H9 (cell line): ENCODE measurements around the gene BEND5. TPM values are rescaled to one million over a fixed set of nuclear protein-coding genes. Genes with fewer than 3 reads are reported as not detected.

Experiments used
- DNase-seq: peaks from one replicate; pipeline ENCODE4 v3.0.0-alpha.2; 2017
- H2AFZ ChIP-seq: one replicate; pipeline ENCODE4 v1.6.1; 2013; ENCODE audit warnings: mild to moderate bottlenecking, low read length, control low read depth, moderate library complexity
- H2AK5ac ChIP-seq: 2 replicates; pipeline ENCODE4 v1.6.1; 2013; ENCODE audit warnings: low read length, control low read depth, mixed read lengths; ENCODE audit not compliant: insufficient read length
- H2BK120ac ChIP-seq: one replicate; pipeline ENCODE4 v1.6.1; 2013; ENCODE audit warnings: low read depth, mild to moderate bottlenecking, low read length, control low read depth, inconsistent platforms; ENCODE audit not compliant: poor library complexity, severe bottlenecking
- H2BK12ac ChIP-seq: 2 replicates; pipeline ENCODE4 v1.6.1; 2013; ENCODE audit warnings: low read length, control low read depth, mixed read lengths, low read depth; ENCODE audit not compliant: insufficient read length
- H2BK15ac ChIP-seq: 2 replicates; pipeline ENCODE4 v1.6.1; 2013; ENCODE audit warnings: low read depth, low read length, control low read depth
- H2BK20ac ChIP-seq: one replicate; pipeline ENCODE4 v1.6.1; 2013; ENCODE audit warnings: low read depth, mild to moderate bottlenecking, low read length, control low read depth, inconsistent platforms; ENCODE audit not compliant: poor library complexity, severe bottlenecking
- H2BK5ac ChIP-seq: 2 replicates; pipeline ENCODE4 v1.6.1; 2013; ENCODE audit warnings: low read length, control low read depth, mixed read lengths; ENCODE audit not compliant: insufficient read length
- H3K14ac ChIP-seq: 2 replicates; pipeline ENCODE4 v1.6.1; 2013; ENCODE audit warnings: low read length, control low read depth; ENCODE audit not compliant: insufficient read depth
- H3K18ac ChIP-seq: 2 replicates; pipeline ENCODE4 v1.6.1; 2013; ENCODE audit warnings: low read depth, mild to moderate bottlenecking, mixed read lengths, low read length, control low read depth; ENCODE audit not compliant: insufficient read length
- H3K23ac ChIP-seq: 2 replicates; pipeline ENCODE4 v1.6.1; 2013; ENCODE audit warnings: low read length, control low read depth, mixed read lengths, low read depth; ENCODE audit not compliant: insufficient read length
- H3K23me2 ChIP-seq: 2 replicates; pipeline ENCODE4 v1.6.1; 2013; ENCODE audit warnings: low read depth, mild to moderate bottlenecking, mixed read lengths, low read length, control low read depth; ENCODE audit not compliant: insufficient read length, poor library complexity, severe bottlenecking
- H3K27ac ChIP-seq: 2 replicates; pipeline ENCODE4 v1.5.1; 2013; ENCODE audit warnings: low read length, control low read depth, mixed read lengths, low read depth; ENCODE audit not compliant: insufficient read length
- H3K27me3 ChIP-seq: 2 replicates; pipeline ENCODE4 v1.6.1; 2013; ENCODE audit warnings: low read length, control low read depth, inconsistent platforms; ENCODE audit not compliant: insufficient read depth
- H3K4ac ChIP-seq: 2 replicates; pipeline ENCODE4 v1.6.1; 2013; ENCODE audit warnings: low read depth, mild to moderate bottlenecking, control low read depth, inconsistent platforms, low read length, moderate library complexity
- H3K4me1 ChIP-seq: 2 replicates; pipeline ENCODE4 v1.6.1; 2013; ENCODE audit warnings: low read length, control low read depth, inconsistent platforms; ENCODE audit not compliant: insufficient read depth
- H3K4me2 ChIP-seq: 2 replicates; pipeline ENCODE4 v1.6.1; 2013; ENCODE audit warnings: low read length, control low read depth, mixed read lengths; ENCODE audit not compliant: insufficient read length, insufficient read depth
- H3K56ac ChIP-seq: 2 replicates; pipeline ENCODE4 v1.6.1; 2013; ENCODE audit warnings: low read depth, mild to moderate bottlenecking, mixed read lengths, low read length, control low read depth; ENCODE audit not compliant: insufficient read length
- H3K79me1 ChIP-seq: 2 replicates; pipeline ENCODE4 v1.6.1; 2013; ENCODE audit warnings: low read depth, mild to moderate bottlenecking, moderate library complexity, low read length, control low read depth, inconsistent platforms; ENCODE audit not compliant: insufficient read depth, poor library complexity, severe bottlenecking
- H3K79me2 ChIP-seq: 2 replicates; pipeline ENCODE4 v1.6.1; 2013; ENCODE audit warnings: low read length, control low read depth, inconsistent platforms; ENCODE audit not compliant: insufficient read depth
- H3K9ac ChIP-seq: 2 replicates; pipeline ENCODE4 v1.6.1; 2013; ENCODE audit warnings: low read length, control low read depth, mixed read lengths; ENCODE audit not compliant: insufficient read length; ENCODE audit errors: extremely low read depth
- H3K9me3 ChIP-seq: one replicate; pipeline ENCODE4 v1.6.1; 2013; ENCODE audit warnings: low read depth, low read length, inconsistent platforms; ENCODE audit not compliant: control insufficient read depth
- H3T11ph ChIP-seq: one replicate; pipeline ENCODE4 v1.6.1; 2013; ENCODE audit warnings: mild to moderate bottlenecking, low read length, control low read depth, inconsistent platforms
- H4K20me1 ChIP-seq: one replicate; pipeline ENCODE4 v1.6.1; 2013; ENCODE audit not compliant: control insufficient read depth, insufficient read length, insufficient read depth
- H4K5ac ChIP-seq: 2 replicates; pipeline ENCODE4 v1.6.1; 2013; ENCODE audit warnings: low read depth, mild to moderate bottlenecking, mixed read lengths, low read length, control low read depth; ENCODE audit not compliant: insufficient read length
- H4K8ac ChIP-seq: replicated peaks from 2 replicates; pipeline ENCODE4 v1.6.1; 2013; ENCODE audit warnings: low read length, control low read depth, mixed read lengths, low read depth; ENCODE audit not compliant: insufficient read length
- H4K91ac ChIP-seq: 2 replicates; pipeline ENCODE4 v1.6.1; 2013; ENCODE audit warnings: low read depth, mild to moderate bottlenecking, moderate library complexity, mixed read lengths, low read length, control low read depth; ENCODE audit not compliant: insufficient read length
- H3K27ac Mint-ChIP-seq, 3 experiments: 2 replicates in 2 of 3; 3 replicates in 1 of 3; pipeline ENCODE4 v1.8.0; 2020 to 2021; ENCODE audit warnings: mixed read lengths in 3 of 3, mild to moderate bottlenecking in 1 of 3, moderate library complexity in 1 of 3
- H3K27me3 Mint-ChIP-seq: 2 replicates; pipeline ENCODE4 v1.8.0; 2021; ENCODE audit warnings: low read depth, mild to moderate bottlenecking, moderate library complexity, mixed read lengths
- H3K36me3 Mint-ChIP-seq, 3 experiments: 2 replicates in 2 of 3; 3 replicates in 1 of 3; pipeline ENCODE4 v1.8.0; 2020 to 2021; ENCODE audit warnings: low read depth in 3 of 3, mixed read lengths in 3 of 3; ENCODE audit not compliant: insufficient read depth in 1 of 3
- H3K4me1 Mint-ChIP-seq, 2 experiments: 2 replicates each; pipeline ENCODE4 v1.8.0; 2020; ENCODE audit warnings: mixed read lengths in 2 of 2
- H3K4me3 Mint-ChIP-seq, 2 experiments: 2 replicates in 1 of 2; 3 replicates in 1 of 2; pipeline ENCODE4 v1.8.0; 2020 to 2021; ENCODE audit warnings: mild to moderate bottlenecking in 2 of 2, mixed read lengths in 2 of 2, moderate library complexity in 1 of 2
- H3K9me3 Mint-ChIP-seq, 2 experiments: 2 replicates in 1 of 2; 3 replicates in 1 of 2; pipeline ENCODE4 v1.8.0; 2020; ENCODE audit warnings: mild to moderate bottlenecking in 2 of 2, mixed read lengths in 2 of 2, moderate library complexity in 1 of 2
- CTCF ChIP-seq: fragments of 200-600 bp; sonication (generic); conservative IDR thresholded peaks from 3 replicates; pipeline ENCODE4 v1.8.0; 2021; ENCODE audit warnings: antibody characterized with exemption, mild to moderate bottlenecking
- WGBS: extraction: QIAGEN DNeasy Blood & Tissue Kit; methylation state at CpG from one replicate; pipeline ENCODE4 v1.1.7; 2013; ENCODE audit warnings: missing lambda C conversion rate, low lambda C conversion rate, mixed read lengths; ENCODE audit not compliant: insufficient read length; ENCODE audit errors: extremely low coverage; 5-methylcytosine and 5-hydroxymethylcytosine counted together
- total RNA-seq: library from RNA; stranded (reverse); gene quantifications from 2 replicates; pipeline ENCODE4 v1.2.1, GENCODE V29; 2021

The BEND5 gene
- total RNA-seq, 1 experiment from 2014 or later = 4.8 TPM

DNA sequence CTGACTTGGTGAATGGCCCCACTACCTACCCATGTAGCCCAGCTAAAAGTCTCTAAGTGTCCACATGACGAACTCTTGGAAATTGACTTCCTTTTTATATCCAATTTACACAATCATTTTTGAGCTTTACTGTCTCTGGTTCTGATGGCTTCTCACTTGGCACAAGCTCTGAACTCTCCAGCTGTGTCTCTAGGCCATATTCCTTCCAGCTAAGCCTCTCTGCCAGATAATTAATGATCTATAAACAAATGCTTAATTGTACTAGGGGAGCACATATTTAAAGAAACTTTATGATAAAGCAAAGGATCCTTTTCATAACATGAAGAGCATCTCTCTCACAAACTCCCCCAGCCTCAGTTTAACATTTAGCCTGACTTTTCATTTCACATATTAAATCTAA is 16.3 kb upstream of the BEND5 start:
- no peak for TF ChIP-seq CTCF
- peaks cover 5 to 9% of the 10 kb centered on the region in 2 experiments for H3K4me1 Mint-ChIP-seq

More for the DNA sequence above, 16.3 kb upstream of the BEND5 start:
- Histone ChIP-seq H3K79me2 (no peaks in the 10 kb centered on the region), H3K4ac (no peak overlapping the region), H3K23me2 (no peaks in the 10 kb centered on the region), H3K27me3 (no peaks in the 10 kb centered on the region), H3K9me3 (no peaks in the 10 kb centered on the region), H3K56ac (no peak overlapping the region), H4K91ac (no peak overlapping the region), H3K4me2 (no peak overlapping the region), H4K8ac (no peak overlapping the region), H2AK5ac (no peak overlapping the region), H2BK12ac (no peak overlapping the region), H4K5ac (no peak overlapping the region), H2BK15ac (no peak overlapping the region), H3K27ac (no peak overlapping the region), H2BK5ac (no peak overlapping the region), H2BK20ac (no peak overlapping the region), H2BK120ac (no peak overlapping the region), H2AFZ (no peak overlapping the region), H3K79me1 (no peaks in the 10 kb centered on the region), H3T11ph (no peak overlapping the region), H4K20me1 (no peaks in the 10 kb centered on the region), H3K14ac (no peak overlapping the region), H3K18ac (no peak overlapping the region), H3K9ac (no peak overlapping the region), H3K4me1 (no peaks in the 10 kb centered on the region), H3K23ac (no peak overlapping the region)
- no CpG with 5 or more reads among the region's 1 CpG for WGBS
- no peak for DNase-seq
- no peak overlapping the region for H3K27ac Mint-ChIP-seq
- H3K27me3 Mint-ChIP-seq = peaks cover 5% of the 10 kb centered on the region
- H3K9me3 Mint-ChIP-seq = no peaks in the 10 kb centered on the region
- H3K36me3 Mint-ChIP-seq = no peaks in the 10 kb centered on the region
- H3K4me3 Mint-ChIP-seq = no peak overlapping the region
